Thoracic aorta (tissue), 2 donors: ENCODE data around the gene HOXD1. TPM values are rescaled to one million over a fixed set of nuclear protein-coding genes. Genes with fewer than 3 reads are reported as not detected.

ENCODE experiments used
- ATAC-seq: fragments of 150-250 bp; one replicate; pipeline ENCODE4 v1.8.0; 2017; ENCODE audit warnings: low read depth; ENCODE audit not compliant: insufficient number of reproducible peaks, low FRiP score
- DNase-seq: peaks from one replicate; pipeline ENCODE4 v3.0.0-alpha.2; 2020; ENCODE audit warnings: low spot score
- H3K27ac ChIP-seq, 2 donors: fragments of 200-600 bp; sonication (generic); 1 replicate in 1 of 2; 2 replicates in 1 of 2; pipeline ENCODE4 v1.5.1; 2016; ENCODE audit warnings: mild to moderate bottlenecking in 2 of 2, moderate library complexity in 2 of 2
- H3K27me3 ChIP-seq: fragments of 200-600 bp; sonication (generic); replicated peaks from 2 replicates; pipeline ENCODE4 v1.6.0; 2016; ENCODE audit warnings: mild to moderate bottlenecking; ENCODE audit not compliant: insufficient read depth
- H3K36me3 ChIP-seq: fragments of 200-600 bp; sonication (generic); one replicate; pipeline ENCODE4 v1.5.1; 2016
- H3K4me1 ChIP-seq, 2 donors: fragments of 200-600 bp; sonication (generic); 1 replicate in 1 of 2; 2 replicates in 1 of 2; pipeline versions ENCODE4 v1.5.1 to v1.6.0; 2016; ENCODE audit warnings: low read depth in 2 of 2, mild to moderate bottlenecking in 1 of 2; ENCODE audit not compliant: control insufficient read depth in 1 of 2
- H3K4me3 ChIP-seq: fragments of 200-600 bp; sonication (generic); 2 replicates; pipeline ENCODE4 v1.5.1; 2016; ENCODE audit warnings: mild to moderate bottlenecking
- H3K9me3 ChIP-seq: fragments of 200-600 bp; sonication (generic); 2 replicates; pipeline ENCODE4 v1.5.1; 2016
- CTCF ChIP-seq: fragments of 200-600 bp; sonication (generic); IDR thresholded peaks from one replicate; pipeline ENCODE4 v1.5.1; 2019; ENCODE audit warnings: antibody characterized with exemption
- total RNA-seq, 2 donors: library from RNA; depleted of rRNA; stranded (reverse); fragments of >200 nt; gene quantifications; one replicate each; pipeline versions ENCODE4 v1.1.0 to v1.2.3, GENCODE V29; 2016

HOXD1 gene
- total RNA-seq, 2 donors from 2014 or later: 0.71 TPM; not detected in 1

- Histone ChIP-seq H3K36me3 (no peaks in the 10 kb centered on the region), H3K4me1 (no peaks in the 10 kb centered on the region), H3K27me3 (no peaks in the 10 kb centered on the region), H3K9me3 (no peaks in the 10 kb centered on the region), H3K27ac (no peak overlapping the region), H3K4me3 (no peak overlapping the region)
- no peak for ATAC-seq
- no peak for DNase-seq
- TF ChIP-seq CTCF: no peak
These were observed 49.0 kb downstream of the HOXD1 start for GRCh38 chr2:176237456-176237855.

GRCh38 chr2:176239031-176239430 lies 50.6 kb downstream of the HOXD1 start:
- Histone ChIP-seq H3K27me3 (no peaks in the 10 kb centered on the region), H3K9me3 (no peaks in the 10 kb centered on the region), H3K4me1 (no peaks in the 10 kb centered on the region), H3K4me3 (no peak overlapping the region), H3K36me3 (no peaks in the 10 kb centered on the region), H3K27ac (no peak overlapping the region)
- no peak for TF ChIP-seq CTCF
- no peak for DNase-seq
- no peak for ATAC-seq

GRCh38 chr2:176240301-176240700 lies 51.8 kb downstream of the HOXD1 start:
- H3K27ac ChIP-seq: no peak overlapping the region
- ATAC-seq (no peak), DNase-seq (no peak)
- no peaks in the 10 kb centered on the region for H3K4me1 ChIP-seq
- no peaks in the 10 kb centered on the region for H3K36me3 ChIP-seq
- no peaks in the 10 kb centered on the region for H3K9me3 ChIP-seq
- no peak for TF ChIP-seq CTCF
- no peaks in the 10 kb centered on the region for H3K27me3 ChIP-seq
- H3K4me3 ChIP-seq: no peak overlapping the region

Other genes starting within 250 kb of the HOXD1 start
- 10 to 100 TPM; 13.5 to 25.5 TPM for gene LNPK, start 186.4 kb upstream of the HOXD1 start, total RNA-seq
- gene EVX2, start 104.7 kb upstream of the HOXD1 start, total RNA-seq: not detected
- not detected for gene HOXD13, start 95.9 kb upstream of the HOXD1 start, total RNA-seq
- gene HOXD12, start 88.9 kb upstream of the HOXD1 start, total RNA-seq: not detected
- gene HOXD11, start 81.4 kb upstream of the HOXD1 start, total RNA-seq: not detected
- not detected for gene HOXD10, start 71.9 kb upstream of the HOXD1 start, total RNA-seq
- gene HOXD9, start 65.9 kb upstream of the HOXD1 start, total RNA-seq: 1 to 10 TPM in 1 of 2 donors, not detected in 1; 1.4 TPM
- 10 to 100 TPM in 1 of 2 donors, 1 to 10 TPM in 1; 3.9 to 11.2 TPM for gene HOXD8, start 59.0 kb upstream of the HOXD1 start, total RNA-seq
- gene HOXD4, start 37.1 kb upstream of the HOXD1 start, total RNA-seq: 1 to 10 TPM; 4.8 to 9.3 TPM
- 1 to 10 TPM; 1.2 to 3.9 TPM for gene HOXD3, start 31.4 kb upstream of the HOXD1 start, total RNA-seq
- 10 to 100 TPM; 14.1 to 14.2 TPM for gene MTX2, start 80.8 kb downstream of the HOXD1 start, total RNA-seq